Measurements from ENCODE around the gene SORCS2.

DNA sequence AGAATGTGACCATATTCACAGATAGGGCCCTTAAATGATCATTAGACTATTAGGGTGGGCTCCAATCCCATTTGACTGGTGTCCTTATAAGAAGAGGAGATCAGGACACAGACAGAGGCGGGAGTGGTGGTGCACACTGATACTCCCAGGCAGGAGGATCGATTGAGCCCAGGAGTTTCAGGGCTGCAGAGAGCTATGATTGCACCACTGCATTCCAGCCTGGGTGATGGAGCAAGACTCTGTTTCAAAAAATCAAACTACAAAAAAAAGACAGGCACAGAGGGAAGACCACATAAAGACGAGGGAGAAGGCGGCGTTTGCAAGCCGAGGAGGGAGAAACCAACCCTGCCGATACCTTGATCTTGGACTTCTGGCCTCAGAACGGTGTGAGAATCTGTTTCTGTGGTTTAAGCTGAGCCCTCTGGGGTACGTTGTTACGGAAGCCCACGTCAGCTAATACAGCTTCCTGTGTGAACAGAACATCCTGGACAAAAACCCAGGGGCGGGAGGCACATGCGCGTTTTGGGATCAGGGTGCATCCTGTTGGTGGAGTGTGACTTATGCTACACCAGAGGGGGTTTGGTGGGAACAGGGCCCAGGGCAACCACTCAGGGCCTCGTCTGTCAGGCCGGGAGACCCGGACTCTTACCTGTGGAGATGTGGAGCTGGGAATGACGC, 454.2 kb downstream of the SORCS2 start:
- TF ChIP-seq POLR2AphosphoS5 (IDR thresholded peaks at IDR 0.05; ENCODE audit: low read depth, low read length) (no peak), REST (IDR thresholded peaks at IDR 0.05; ENCODE audit: insufficient read depth in 1 of 2, low read depth in 2 of 2, low read length in 1 of 2) (no peak), TCF7L2 (IDR thresholded peaks at IDR 0.05; ENCODE audit: low read depth, low read length) (no peak), SIN3A (IDR thresholded peaks at IDR 0.05; ENCODE audit: borderline replicate concordance, insufficient read depth, low read depth, low read length) (no peak)
- TF ChIP-seq, protein P1, sequence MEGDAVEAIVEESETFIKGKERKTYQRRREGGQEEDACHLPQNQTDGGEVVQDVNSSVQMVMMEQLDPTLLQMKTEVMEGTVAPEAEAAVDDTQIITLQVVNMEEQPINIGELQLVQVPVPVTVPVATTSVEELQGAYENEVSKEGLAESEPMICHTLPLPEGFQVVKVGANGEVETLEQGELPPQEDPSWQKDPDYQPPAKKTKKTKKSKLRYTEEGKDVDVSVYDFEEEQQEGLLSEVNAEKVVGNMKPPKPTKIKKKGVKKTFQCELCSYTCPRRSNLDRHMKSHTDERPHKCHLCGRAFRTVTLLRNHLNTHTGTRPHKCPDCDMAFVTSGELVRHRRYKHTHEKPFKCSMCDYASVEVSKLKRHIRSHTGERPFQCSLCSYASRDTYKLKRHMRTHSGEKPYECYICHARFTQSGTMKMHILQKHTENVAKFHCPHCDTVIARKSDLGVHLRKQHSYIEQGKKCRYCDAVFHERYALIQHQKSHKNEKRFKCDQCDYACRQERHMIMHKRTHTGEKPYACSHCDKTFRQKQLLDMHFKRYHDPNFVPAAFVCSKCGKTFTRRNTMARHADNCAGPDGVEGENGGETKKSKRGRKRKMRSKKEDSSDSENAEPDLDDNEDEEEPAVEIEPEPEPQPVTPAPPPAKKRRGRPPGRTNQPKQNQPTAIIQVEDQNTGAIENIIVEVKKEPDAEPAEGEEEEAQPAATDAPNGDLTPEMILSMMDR (IDR thresholded peaks at IDR 0.05) = no peak

All from Panc1 (cell line).